Astrocyte (in vitro differentiated cells and primary cell): Measurements from ENCODE around the gene GPR33. TPM values are rescaled to one million over a fixed set of nuclear protein-coding genes. Genes with fewer than 3 reads are reported as not detected.

Experiments used
- DNase-seq: peaks from one replicate; pipeline ENCODE4 v3.0.0-alpha.2; 2010; ENCODE audit warnings: low read depth
- FAIRE-seq: peaks from 2 replicates; lab custom pipeline; 2011; peaks lifted over from hg19 to GRCh38; lab: Jason Lieb, UNC
- H2AFZ ChIP-seq: 2 replicates; pipeline ENCODE4 v1.6.0; 2012; ENCODE audit warnings: low read depth, low read length, inconsistent platforms
- H3K27ac ChIP-seq: 2 replicates; pipeline ENCODE4 v1.5.1; 2011; ENCODE audit warnings: low read depth, low read length, inconsistent platforms
- H3K27me3 ChIP-seq: 2 replicates; pipeline ENCODE4 v1.6.0; 2011; ENCODE audit warnings: low read length, inconsistent platforms; ENCODE audit not compliant: insufficient read depth
- H3K36me3 ChIP-seq: 2 replicates; pipeline ENCODE4 v1.5.1; 2011; ENCODE audit warnings: low read length, inconsistent platforms; ENCODE audit not compliant: insufficient read depth
- H3K4me1 ChIP-seq: 2 replicates; pipeline ENCODE4 v1.5.1; 2011; ENCODE audit warnings: low read length, inconsistent platforms; ENCODE audit not compliant: insufficient read depth
- H3K4me2 ChIP-seq: 2 replicates; pipeline ENCODE4 v1.6.0; 2012; ENCODE audit warnings: low read length, inconsistent platforms
- H3K4me3 ChIP-seq: 2 replicates; pipeline ENCODE4 v1.5.1; 2011; ENCODE audit warnings: low read depth, mild to moderate bottlenecking, low read length, inconsistent platforms; ENCODE audit not compliant: insufficient read depth
- H3K79me2 ChIP-seq: 2 replicates; pipeline ENCODE4 v1.6.0; 2012; ENCODE audit warnings: mild to moderate bottlenecking, low read length, inconsistent platforms; ENCODE audit not compliant: insufficient read depth
- H3K9ac ChIP-seq: 2 replicates; pipeline ENCODE4 v1.6.0; 2012; ENCODE audit warnings: mild to moderate bottlenecking, low read length, inconsistent platforms
- H3K9me3 ChIP-seq: 2 replicates; pipeline ENCODE4 v1.5.1; 2012; ENCODE audit warnings: low read depth, mild to moderate bottlenecking, low read length, inconsistent platforms; ENCODE audit not compliant: insufficient read depth
- H4K20me1 ChIP-seq: 2 replicates; pipeline ENCODE4 v1.6.0; 2012; ENCODE audit warnings: low read length, inconsistent platforms; ENCODE audit not compliant: insufficient read depth
- H3K27ac Mint-ChIP-seq: one replicate; pipeline ENCODE4 v1.8.0; 2021; ENCODE audit warnings: mild to moderate bottlenecking, mixed read lengths; ENCODE audit not compliant: unreplicated experiment
- H3K27me3 Mint-ChIP-seq: one replicate; pipeline ENCODE4 v1.8.0; 2021; ENCODE audit warnings: low read depth, mixed read lengths; ENCODE audit not compliant: unreplicated experiment
- H3K36me3 Mint-ChIP-seq: one replicate; pipeline ENCODE4 v1.8.0; 2021; ENCODE audit warnings: low read depth, mixed read lengths; ENCODE audit not compliant: unreplicated experiment
- H3K4me1 Mint-ChIP-seq: one replicate; pipeline ENCODE4 v1.8.0; 2021; ENCODE audit warnings: low read depth, mixed read lengths; ENCODE audit not compliant: unreplicated experiment
- H3K4me3 Mint-ChIP-seq: one replicate; pipeline ENCODE4 v1.8.0; 2021; ENCODE audit warnings: mild to moderate bottlenecking, moderate library complexity, mixed read lengths; ENCODE audit not compliant: unreplicated experiment
- H3K9me3 Mint-ChIP-seq: one replicate; pipeline ENCODE4 v1.8.0; 2021; ENCODE audit warnings: mild to moderate bottlenecking, mixed read lengths; ENCODE audit not compliant: unreplicated experiment
- EZH2 ChIP-seq: IDR thresholded peaks from 2 replicates; pipeline ENCODE4 v1.6.1; 2012; ENCODE audit warnings: mild to moderate bottlenecking, low read length, inconsistent platforms; ENCODE audit not compliant: insufficient read depth
- total RNA-seq: library from RNA; stranded (reverse); gene quantifications from 2 replicates; pipeline ENCODE4 v1.2.1, GENCODE V29; 2021
- TF ChIP-seq, protein P1 (sequence below): IDR thresholded peaks from 2 replicates; pipeline ENCODE4 v1.5.1; 2011; ENCODE audit warnings: low read depth, mild to moderate bottlenecking, inconsistent platforms, low read length, moderate library complexity; ENCODE audit not compliant: insufficient read depth

GPR33 gene
- total RNA-seq, 1 donor from 2014 or later: not detected

DNA sequence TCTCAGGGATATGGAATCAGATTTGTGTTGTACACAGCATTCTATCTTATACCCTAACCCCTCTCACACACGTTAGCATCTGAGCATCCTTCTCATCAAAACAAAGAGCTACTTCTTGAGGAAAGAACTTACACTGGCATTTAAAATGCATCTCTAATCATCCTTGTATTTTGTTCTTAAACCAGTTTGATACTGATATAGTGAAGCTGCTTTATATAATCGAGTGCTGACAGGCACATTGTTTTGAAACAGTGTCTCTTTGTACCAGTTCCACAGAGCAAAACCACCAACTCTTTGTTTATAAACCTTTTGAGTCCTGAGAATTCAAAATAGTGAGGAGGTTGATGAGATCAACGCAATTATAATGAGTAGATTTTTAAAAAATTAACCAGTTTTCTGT lies 8.8 kb downstream of the GPR33 start:
- Histone ChIP-seq H3K4me3 (no peak overlapping the region), H3K9me3 (no peaks in the 10 kb centered on the region), H3K36me3 (no peaks in the 10 kb centered on the region), H3K79me2 (no peaks in the 10 kb centered on the region), H3K27me3 (peaks cover 2% of the 10 kb centered on the region), H2AFZ (no peak overlapping the region), H3K4me2 (no peak overlapping the region), H3K4me1 (no peaks in the 10 kb centered on the region), H3K9ac (no peak overlapping the region), H4K20me1 (no peaks in the 10 kb centered on the region), H3K27ac (no peak overlapping the region)
- no peak for DNase-seq
- FAIRE-seq: no peak
- Mint-ChIP-seq H3K4me1 (no peaks in the 10 kb centered on the region), H3K9me3 (peaks cover under 1% of the 10 kb centered on the region), H3K4me3 (no peak overlapping the region), H3K27me3 (peaks cover 3% of the 10 kb centered on the region), H3K36me3 (no peaks in the 10 kb centered on the region), H3K27ac (no peak overlapping the region)
- TF ChIP-seq EZH2: no peak
- TF ChIP-seq, protein P1, sequence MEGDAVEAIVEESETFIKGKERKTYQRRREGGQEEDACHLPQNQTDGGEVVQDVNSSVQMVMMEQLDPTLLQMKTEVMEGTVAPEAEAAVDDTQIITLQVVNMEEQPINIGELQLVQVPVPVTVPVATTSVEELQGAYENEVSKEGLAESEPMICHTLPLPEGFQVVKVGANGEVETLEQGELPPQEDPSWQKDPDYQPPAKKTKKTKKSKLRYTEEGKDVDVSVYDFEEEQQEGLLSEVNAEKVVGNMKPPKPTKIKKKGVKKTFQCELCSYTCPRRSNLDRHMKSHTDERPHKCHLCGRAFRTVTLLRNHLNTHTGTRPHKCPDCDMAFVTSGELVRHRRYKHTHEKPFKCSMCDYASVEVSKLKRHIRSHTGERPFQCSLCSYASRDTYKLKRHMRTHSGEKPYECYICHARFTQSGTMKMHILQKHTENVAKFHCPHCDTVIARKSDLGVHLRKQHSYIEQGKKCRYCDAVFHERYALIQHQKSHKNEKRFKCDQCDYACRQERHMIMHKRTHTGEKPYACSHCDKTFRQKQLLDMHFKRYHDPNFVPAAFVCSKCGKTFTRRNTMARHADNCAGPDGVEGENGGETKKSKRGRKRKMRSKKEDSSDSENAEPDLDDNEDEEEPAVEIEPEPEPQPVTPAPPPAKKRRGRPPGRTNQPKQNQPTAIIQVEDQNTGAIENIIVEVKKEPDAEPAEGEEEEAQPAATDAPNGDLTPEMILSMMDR: no peak

DNA sequence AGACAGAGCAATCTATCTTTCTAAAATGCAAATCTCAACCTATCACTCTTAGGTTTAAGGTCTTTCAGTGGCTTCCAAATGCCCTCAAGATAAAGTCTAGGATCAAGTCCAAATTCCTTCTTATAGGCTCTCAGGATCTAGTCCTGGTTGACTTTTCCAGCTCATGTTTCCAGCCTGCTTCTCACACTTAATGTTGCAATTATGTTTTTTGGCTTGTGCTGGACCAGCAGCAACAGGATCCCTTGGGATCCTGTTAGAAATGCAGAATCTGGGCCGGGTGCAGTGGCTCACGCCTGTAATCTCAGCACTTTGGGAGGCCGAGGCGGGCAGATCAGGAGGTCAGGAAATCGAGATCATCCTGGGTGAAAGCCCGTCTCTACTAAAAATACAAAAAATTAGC lies 10.6 kb downstream of the GPR33 start:
- Histone ChIP-seq H3K4me3 (no peak overlapping the region), H3K9me3 (no peaks in the 10 kb centered on the region), H3K27ac (no peak overlapping the region), H3K4me1 (no peaks in the 10 kb centered on the region), H3K36me3 (no peaks in the 10 kb centered on the region), H3K9ac (no peak overlapping the region), H3K27me3 (no peaks in the 10 kb centered on the region), H3K79me2 (no peaks in the 10 kb centered on the region), H3K4me2 (no peak overlapping the region), H2AFZ (no peak overlapping the region), H4K20me1 (no peaks in the 10 kb centered on the region)
- Mint-ChIP-seq H3K9me3 (peaks cover 3% of the 10 kb centered on the region), H3K4me3 (no peak overlapping the region), H3K27ac (no peak overlapping the region), H3K4me1 (no peaks in the 10 kb centered on the region), H3K36me3 (no peaks in the 10 kb centered on the region), H3K27me3 (peaks cover 3% of the 10 kb centered on the region)
- TF ChIP-seq, protein P1: no peak
- TF ChIP-seq EZH2: no peak
- DNase-seq (no peak), FAIRE-seq (no peak)

DNA sequence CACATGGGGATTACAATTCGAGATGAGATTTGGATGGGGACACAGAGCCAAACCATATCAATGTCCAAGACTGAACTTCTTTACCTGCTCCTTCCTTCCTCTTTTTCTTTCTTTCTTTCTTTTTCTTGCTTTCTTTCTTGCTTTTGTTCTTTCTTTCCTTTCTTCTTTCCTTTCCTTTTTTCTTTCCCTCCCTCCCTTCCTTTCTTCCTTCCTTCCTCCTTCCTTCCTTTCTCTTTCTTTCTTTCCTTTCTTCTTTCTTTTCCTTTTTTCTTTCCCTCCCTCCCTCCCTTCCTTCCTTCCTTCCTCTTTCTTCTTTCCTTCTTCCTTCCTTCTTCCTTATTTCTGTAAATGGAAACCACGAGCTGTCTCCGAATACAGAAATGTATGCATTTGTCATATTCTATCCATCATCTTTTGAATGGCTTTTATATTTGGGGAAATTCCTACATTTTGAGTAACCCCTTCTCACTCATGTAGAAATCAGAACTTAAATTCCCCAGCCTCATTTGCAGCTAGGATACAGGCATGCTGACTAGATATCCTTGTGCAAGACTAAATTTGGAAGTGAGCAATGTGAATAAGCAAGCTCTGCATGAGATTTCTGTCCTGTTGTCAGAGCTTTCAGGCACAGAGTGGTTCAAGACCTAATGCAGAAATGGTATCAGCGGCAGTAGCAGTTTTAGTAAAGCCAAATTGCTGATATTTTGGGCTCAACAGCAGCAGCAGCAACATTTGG lies 11.5 kb downstream of the GPR33 start:
- no peak for FAIRE-seq
- no peaks in the 10 kb centered on the region for H4K20me1 ChIP-seq

More for the DNA sequence above, 11.5 kb downstream of the GPR33 start:
- DNase-seq: no peak
- Histone ChIP-seq H3K79me2 (no peaks in the 10 kb centered on the region), H3K36me3 (no peaks in the 10 kb centered on the region), H3K27ac (no peak overlapping the region), H3K4me3 (no peak overlapping the region), H3K27me3 (no peaks in the 10 kb centered on the region), H3K4me2 (no peak overlapping the region), H3K9me3 (no peaks in the 10 kb centered on the region), H2AFZ (no peak overlapping the region), H3K9ac (no peak overlapping the region), H3K4me1 (no peaks in the 10 kb centered on the region)
- Mint-ChIP-seq H3K36me3 (no peaks in the 10 kb centered on the region), H3K9me3 (peaks cover 3% of the 10 kb centered on the region), H3K27me3 (peaks cover 3% of the 10 kb centered on the region), H3K4me3 (no peak overlapping the region), H3K4me1 (no peaks in the 10 kb centered on the region), H3K27ac (no peak overlapping the region)
- TF ChIP-seq, protein P1: no peak
- TF ChIP-seq EZH2: no peak
